PC-3 (cell line): ENCODE measurements around the gene ANXA6.

Source experiments
- CTCF ChIP-seq: fragments of 300-600 bp; sonication (generic); conservative IDR thresholded peaks from 2 replicates; pipeline ENCODE4 v1.5.1; 2017; ENCODE audit warnings: antibody characterized with exemption, low read depth, mild to moderate bottlenecking, low read length
- EZH2 ChIP-seq: fragments of 300-600 bp; sonication (generic); IDR thresholded peaks from one replicate; pipeline ENCODE4 v1.6.1; 2017; ENCODE audit warnings: antibody characterized with exemption, mild to moderate bottlenecking, low read length; ENCODE audit not compliant: unreplicated experiment

GRCh38 chr5:151180291-151180690 is 22.7 kb upstream of the ANXA6 start:
- TF ChIP-seq CTCF, result no peak
- no peak for TF ChIP-seq EZH2
